ENCODE results near the gene FER1L5.

FER1L5 gene

DNA sequence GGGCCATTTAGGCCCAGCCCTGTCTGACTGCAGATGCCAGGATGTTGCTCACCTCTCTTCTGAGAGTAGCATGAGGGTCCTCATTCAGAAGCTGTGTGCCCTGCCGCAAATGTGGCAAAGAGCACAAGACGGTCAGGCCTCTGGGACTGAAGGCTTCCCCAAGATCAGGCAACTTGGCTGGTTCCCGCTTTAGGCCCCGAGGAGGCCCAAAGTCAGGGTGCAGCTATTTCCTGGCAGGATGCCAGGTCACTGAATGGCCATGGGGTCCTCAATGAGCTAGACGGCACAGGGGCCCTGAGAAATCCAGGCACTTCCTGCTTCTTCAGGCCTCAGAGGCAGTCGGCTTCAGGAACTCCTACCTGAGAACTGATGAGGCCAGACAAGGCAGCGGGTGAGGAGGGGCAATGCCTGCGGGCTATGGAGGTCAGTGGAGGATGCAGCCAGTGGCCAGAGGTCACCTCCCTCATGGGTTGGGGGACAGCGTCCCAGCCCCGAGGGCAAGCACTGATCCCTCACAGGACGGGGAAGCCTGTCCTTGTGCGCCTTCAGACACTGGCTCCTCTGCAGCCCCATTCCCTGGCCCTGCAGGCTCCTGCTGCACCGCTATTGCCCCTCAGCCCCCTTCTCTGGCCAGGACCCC, 52.4 kb downstream of the FER1L5 start:
- H3K4me3 ChIP-seq (ENCODE audit: control insufficient read depth, low read depth, low read length): no peak overlapping the region
- TF ChIP-seq CTCF (IDR thresholded peaks at IDR 0.05; ENCODE audit: control insufficient read depth, insufficient read depth, low read depth, low read length, missing control alignments): no peak
- no peak for DNase-seq (ENCODE audit: low read depth)

DNA sequence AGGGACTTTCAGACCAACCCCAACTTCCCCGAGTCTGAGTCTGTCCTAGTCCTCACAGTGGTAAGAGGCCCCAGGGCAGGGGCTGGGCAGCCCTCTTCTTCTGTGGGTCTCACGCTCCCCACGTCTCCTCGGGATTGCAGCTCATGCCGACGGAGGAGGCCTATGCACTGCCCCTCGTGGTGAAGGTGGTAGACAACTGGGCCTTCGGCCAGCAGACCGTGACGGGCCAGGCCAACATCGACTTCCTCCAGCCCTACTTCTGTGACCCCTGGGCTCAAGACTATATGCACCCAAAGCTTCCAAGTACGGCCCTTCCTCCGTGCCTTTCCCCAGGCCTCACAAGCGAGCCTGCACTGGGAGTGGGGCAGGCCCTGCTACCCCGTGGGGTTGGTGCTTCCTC, 53.0 kb downstream of the FER1L5 start:
- no peak for TF ChIP-seq CTCF (IDR thresholded peaks at IDR 0.05; ENCODE audit: control insufficient read depth, insufficient read depth, low read depth, low read length, missing control alignments)

GRCh38 chr2:96697476-96697875, 54.9 kb downstream of the FER1L5 start:
- no peak for TF ChIP-seq CTCF (IDR thresholded peaks at IDR 0.05; ENCODE audit: control insufficient read depth, insufficient read depth, low read depth, low read length, missing control alignments)
- no peak overlapping the region for H3K4me3 ChIP-seq (ENCODE audit: control insufficient read depth, low read depth, low read length)
- no peak for DNase-seq (ENCODE audit: low read depth)

More for the DNA sequence above, 53.0 kb downstream of the FER1L5 start:
- DNase-seq (ENCODE audit: low read depth): no peak
- H3K4me3 ChIP-seq (ENCODE audit: control insufficient read depth, low read depth, low read length): no peak overlapping the region

GRCh38 chr2:96698221-96698861, 55.8 kb downstream of the FER1L5 start:
- DNase-seq (ENCODE audit: low read depth): no peak
- TF ChIP-seq CTCF (IDR thresholded peaks at IDR 0.05; ENCODE audit: control insufficient read depth, insufficient read depth, low read depth, low read length, missing control alignments): no peak
- no peak overlapping the region for H3K4me3 ChIP-seq (ENCODE audit: control insufficient read depth, low read depth, low read length)

DNA sequence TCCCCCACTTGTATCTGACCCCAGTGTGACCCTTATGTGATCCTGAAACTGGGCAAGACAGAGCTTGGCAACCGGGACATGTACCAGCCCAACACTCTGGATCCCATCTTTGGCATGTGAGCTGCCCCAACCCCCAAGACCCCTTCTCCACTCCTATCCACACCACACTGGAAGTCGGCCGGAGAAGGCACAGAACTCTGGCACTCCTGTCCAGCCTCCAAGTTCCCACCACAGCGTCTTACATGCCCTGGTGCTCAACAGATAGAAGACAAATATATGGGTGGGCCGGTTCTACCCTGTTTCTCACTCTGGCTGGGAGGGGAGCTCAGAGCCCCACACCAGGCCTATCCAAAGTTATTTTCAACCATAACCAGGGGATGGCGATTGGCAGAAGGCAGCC, 56.5 kb downstream of the FER1L5 start:
- no peak overlapping the region for H3K4me3 ChIP-seq (ENCODE audit: control insufficient read depth, low read depth, low read length)
- no peak for DNase-seq (ENCODE audit: low read depth)
- TF ChIP-seq CTCF (IDR thresholded peaks at IDR 0.05; ENCODE audit: control insufficient read depth, insufficient read depth, low read depth, low read length, missing control alignments): no peak

GRCh38 chr2:96699621-96700020, 57.1 kb downstream of the FER1L5 start:
- TF ChIP-seq CTCF (IDR thresholded peaks at IDR 0.05; ENCODE audit: control insufficient read depth, insufficient read depth, low read depth, low read length, missing control alignments): no peak
- no peak overlapping the region for H3K4me3 ChIP-seq (ENCODE audit: control insufficient read depth, low read depth, low read length)
- DNase-seq (ENCODE audit: low read depth): no peak

Measured in AG09309 (cell line).